Natural killer cell treated with Interleukin-12 subunit alpha and Interleukin-12 subunit beta and Interleukin-15 and Interleukin-18, amount 100 ng/mL, for 72 hours (primary cell): ENCODE data around the gene DYRK1B. TPM values are rescaled to one million over a fixed set of nuclear protein-coding genes. Genes with fewer than 3 reads are reported as not detected.
A peak's percentile ranks its signal among the peaks of the same experiment; 100 is the strongest.

Experiments used
- ATAC-seq, 2 donors: fragments of 150-1000 bp; cut with Tn5 transposase in 1 of 2; sonication (Bioruptor Pico), chemical (Tn5 transposase) in 1 of 2; 2 replicates each; pipeline ENCODE4 v1.10.0; 2021
- DNase-seq: peaks from one replicate; pipeline ENCODE4 v3.0.0; 2022; ENCODE audit warnings: low spot score
- H3K27ac Mint-ChIP-seq, 2 donors: 1 replicate in 1 of 2; 2 replicates in 1 of 2; pipeline ENCODE4 v1.8.0; 2022; ENCODE audit warnings: mixed read lengths in 2 of 2, mild to moderate bottlenecking in 1 of 2, moderate library complexity in 1 of 2
- H3K27me3 Mint-ChIP-seq, 2 donors: 1 replicate in 1 of 2; 2 replicates in 1 of 2; pipeline ENCODE4 v1.8.0; 2022; ENCODE audit warnings: mixed read lengths in 2 of 2
- H3K36me3 Mint-ChIP-seq: one replicate; pipeline ENCODE4 v1.8.0; 2022; ENCODE audit warnings: mixed read lengths
- H3K4me1 Mint-ChIP-seq, 2 donors: 1 replicate in 1 of 2; 2 replicates in 1 of 2; pipeline ENCODE4 v1.8.0; 2022; ENCODE audit warnings: low read depth in 2 of 2, mixed read lengths in 2 of 2, mild to moderate bottlenecking in 1 of 2
- H3K4me3 Mint-ChIP-seq: one replicate; pipeline ENCODE4 v1.8.0; 2022; ENCODE audit warnings: mixed read lengths
- H3K9me3 Mint-ChIP-seq: 2 replicates; pipeline ENCODE4 v1.8.0; 2022; ENCODE audit warnings: mixed read lengths
- total RNA-seq, 2 donors: library from RNA; stranded (reverse); gene quantifications; one replicate each; pipeline ENCODE4 v1.2.3, GENCODE V29; 2022

The DYRK1B gene
- total RNA-seq, 2 donors from 2014 or later: 7.5 to 10.5 TPM

- no peaks in the 10 kb centered on the region for H3K4me1 Mint-ChIP-seq
- DNase-seq (no peak), ATAC-seq (no peak)
- no peaks in the 10 kb centered on the region for H3K27me3 Mint-ChIP-seq
- no peak overlapping the region for H3K27ac Mint-ChIP-seq
- H3K4me3 Mint-ChIP-seq: no peak overlapping the region
- H3K36me3 Mint-ChIP-seq: no peaks in the 10 kb centered on the region
- H3K9me3 Mint-ChIP-seq: no peaks in the 10 kb centered on the region
These were observed 38.2 kb upstream of the DYRK1B start for GRCh38 chr19:39871886-39872866.

GRCh38 chr19:39871362-39871761, 37.4 kb upstream of the DYRK1B start:
- Mint-ChIP-seq H3K27ac (no peak overlapping the region), H3K9me3 (no peaks in the 10 kb centered on the region), H3K27me3 (no peaks in the 10 kb centered on the region), H3K4me1 (no peaks in the 10 kb centered on the region), H3K4me3 (no peak overlapping the region), H3K36me3 (no peaks in the 10 kb centered on the region)
- no peak for DNase-seq
- ATAC-seq: no peak

GRCh38 chr19:39870171-39870971, 36.4 kb upstream of the DYRK1B start:
- DNase-seq (no peak), ATAC-seq (no peak)
- Mint-ChIP-seq H3K4me3 (no peak overlapping the region), H3K27ac (no peak overlapping the region), H3K9me3 (no peaks in the 10 kb centered on the region), H3K4me1 (no peaks in the 10 kb centered on the region), H3K27me3 (no peaks in the 10 kb centered on the region), H3K36me3 (no peaks in the 10 kb centered on the region)

- Mint-ChIP-seq H3K27me3 (no peaks in the 10 kb centered on the region), H3K4me3 (no peak overlapping the region), H3K9me3 (no peaks in the 10 kb centered on the region), H3K36me3 (no peaks in the 10 kb centered on the region), H3K27ac (no peak overlapping the region), H3K4me1 (no peaks in the 10 kb centered on the region)
- DNase-seq: no peak
- no peak for ATAC-seq
These were observed 34.0 kb upstream of the DYRK1B start for GRCh38 chr19:39867952-39868351.

- ATAC-seq (no peak), DNase-seq (no peak)
- Mint-ChIP-seq H3K9me3 (no peaks in the 10 kb centered on the region), H3K27me3 (no peaks in the 10 kb centered on the region), H3K4me1 (no peaks in the 10 kb centered on the region), H3K36me3 (no peaks in the 10 kb centered on the region), H3K4me3 (no peak overlapping the region), H3K27ac (no peak overlapping the region)
These were observed 33.2 kb upstream of the DYRK1B start for GRCh38 chr19:39867133-39867532.

- ATAC-seq: no peak
- H3K4me1 Mint-ChIP-seq: no peaks in the 10 kb centered on the region
- H3K9me3 Mint-ChIP-seq: no peaks in the 10 kb centered on the region
- H3K27me3 Mint-ChIP-seq: no peaks in the 10 kb centered on the region
- H3K4me3 Mint-ChIP-seq: no peak overlapping the region
- no peaks in the 10 kb centered on the region for H3K36me3 Mint-ChIP-seq
- no peak for DNase-seq
- no peak overlapping the region for H3K27ac Mint-ChIP-seq
These were observed 32.0 kb upstream of the DYRK1B start for GRCh38 chr19:39865953-39866352.

- Mint-ChIP-seq H3K27ac (no peak overlapping the region), H3K27me3 (no peaks in the 10 kb centered on the region), H3K4me3 (no peak overlapping the region), H3K9me3 (no peaks in the 10 kb centered on the region), H3K4me1 (no peaks in the 10 kb centered on the region), H3K36me3 (no peaks in the 10 kb centered on the region)
- ATAC-seq (no peak), DNase-seq (no peak)
These were observed 31.2 kb upstream of the DYRK1B start for GRCh38 chr19:39865186-39865585.

GRCh38 chr19:39864118-39864517, 30.2 kb upstream of the DYRK1B start:
- Mint-ChIP-seq H3K9me3 (no peaks in the 10 kb centered on the region), H3K27ac (peak overlapping the region in 1 of 2 donors; percentile 9), H3K4me1 (no peaks in the 10 kb centered on the region), H3K27me3 (peaks cover 0 to 5% of the 10 kb centered on the region in 2 donors), H3K4me3 (no peak overlapping the region), H3K36me3 (no peaks in the 10 kb centered on the region)
- ATAC-seq (no peak), DNase-seq (no peak)

- Mint-ChIP-seq H3K27me3 (peaks cover 6 to 23% of the 10 kb centered on the region in 2 donors), H3K27ac (no peak overlapping the region), H3K4me1 (no peaks in the 10 kb centered on the region), H3K9me3 (no peaks in the 10 kb centered on the region), H3K4me3 (no peak overlapping the region), H3K36me3 (no peaks in the 10 kb centered on the region)
- no peak for DNase-seq
- ATAC-seq: no peak
These were observed 24.6 kb upstream of the DYRK1B start for GRCh38 chr19:39858541-39858940.

- no peaks in the 10 kb centered on the region for H3K9me3 Mint-ChIP-seq
- DNase-seq: no peak
- ATAC-seq: no peak
- H3K4me1 Mint-ChIP-seq: no peaks in the 10 kb centered on the region
- no peak overlapping the region for H3K4me3 Mint-ChIP-seq
- H3K27ac Mint-ChIP-seq: no peak overlapping the region
- peaks cover 11 to 17% of the 10 kb centered on the region in 2 donors for H3K27me3 Mint-ChIP-seq
- H3K36me3 Mint-ChIP-seq: no peaks in the 10 kb centered on the region
These were observed 18.9 kb upstream of the DYRK1B start for GRCh38 chr19:39852882-39853281.

GRCh38 chr19:39850892-39851291, 16.9 kb upstream of the DYRK1B start:
- H3K4me3 Mint-ChIP-seq: no peak overlapping the region
- no peaks in the 10 kb centered on the region for H3K9me3 Mint-ChIP-seq
- H3K27me3 Mint-ChIP-seq: peaks cover 11 to 16% of the 10 kb centered on the region in 2 donors
- ATAC-seq (no peak), DNase-seq (no peak)
- no peak overlapping the region for H3K27ac Mint-ChIP-seq
- no peaks in the 10 kb centered on the region for H3K36me3 Mint-ChIP-seq
- H3K4me1 Mint-ChIP-seq: peaks cover 10 to 11% of the 10 kb centered on the region in 2 donors

GRCh38 chr19:39848392-39848791, 14.4 kb upstream of the DYRK1B start:
- ATAC-seq (no peak), DNase-seq (no peak)
- H3K4me3 Mint-ChIP-seq: no peak overlapping the region
- H3K27me3 Mint-ChIP-seq: peaks cover 5 to 6% of the 10 kb centered on the region in 2 donors
- H3K36me3 Mint-ChIP-seq: no peaks in the 10 kb centered on the region
- H3K9me3 Mint-ChIP-seq: no peaks in the 10 kb centered on the region
- H3K27ac Mint-ChIP-seq: no peak overlapping the region
- peaks cover 30% of the 10 kb centered on the region in 2 donors for H3K4me1 Mint-ChIP-seq

GRCh38 chr19:39847525-39847924, 13.6 kb upstream of the DYRK1B start:
- peak overlapping the region; percentile 88 for H3K4me3 Mint-ChIP-seq
- peaks cover 36 to 37% of the 10 kb centered on the region in 2 donors for H3K4me1 Mint-ChIP-seq
- H3K36me3 Mint-ChIP-seq: no peaks in the 10 kb centered on the region
- no peak for DNase-seq
- ATAC-seq: no peak
- H3K27ac Mint-ChIP-seq: peak overlapping the region; percentile 77 to 94
- H3K27me3 Mint-ChIP-seq: peaks cover 5 to 6% of the 10 kb centered on the region in 2 donors
- H3K9me3 Mint-ChIP-seq: no peaks in the 10 kb centered on the region
